Nephron (organoid): ENCODE results near the gene EARS2.

Experiments
- H3K27ac Mint-ChIP-seq, 3 experiments: 2 replicates each; pipeline ENCODE4 v1.8.0; 2020; ENCODE audit warnings: mixed read lengths in 3 of 3, mild to moderate bottlenecking in 2 of 3, moderate library complexity in 1 of 3
- H3K27me3 Mint-ChIP-seq: 2 replicates; pipeline ENCODE4 v1.8.0; 2021; ENCODE audit warnings: low read depth, mild to moderate bottlenecking, moderate library complexity, mixed read lengths
- H3K36me3 Mint-ChIP-seq: 2 replicates; pipeline ENCODE4 v1.8.0; 2020; ENCODE audit warnings: low read depth, mixed read lengths
- H3K4me1 Mint-ChIP-seq: 2 replicates; pipeline ENCODE4 v1.8.0; 2020; ENCODE audit warnings: mixed read lengths
- H3K4me3 Mint-ChIP-seq, 3 experiments: 2 replicates each; pipeline ENCODE4 v1.8.0; 2020; ENCODE audit warnings: mild to moderate bottlenecking in 3 of 3, mixed read lengths in 3 of 3, moderate library complexity in 2 of 3
- H3K9me3 Mint-ChIP-seq: 2 replicates; pipeline ENCODE4 v1.8.0; 2020; ENCODE audit warnings: mixed read lengths
- CTCF ChIP-seq, 3 experiments: fragments of 200-600 bp; sonication (generic); IDR thresholded peaks; one replicate each; pipeline ENCODE4 v1.5.0; 2021; ENCODE audit warnings: antibody characterized with exemption in 3 of 3; ENCODE audit not compliant: unreplicated experiment in 3 of 3

EARS2 gene

GRCh38 chr16:23535901-23536300 is 21.2 kb downstream of the EARS2 start:
- H3K27me3 Mint-ChIP-seq = no peaks in the 10 kb centered on the region
- peaks cover 24% of the 10 kb centered on the region for H3K36me3 Mint-ChIP-seq
- H3K4me1 Mint-ChIP-seq = no peaks in the 10 kb centered on the region
- H3K9me3 Mint-ChIP-seq = no peaks in the 10 kb centered on the region
- H3K4me3 Mint-ChIP-seq = no peak overlapping the region
- no peak overlapping the region for H3K27ac Mint-ChIP-seq
- no peak for TF ChIP-seq CTCF (IDR thresholded peaks at IDR 0.05; ENCODE audit: unreplicated experiment in 3 of 3)

GRCh38 chr16:23534868-23535860 is 22.0 kb downstream of the EARS2 start:
- Mint-ChIP-seq H3K4me3 (no peak overlapping the region), H3K4me1 (no peaks in the 10 kb centered on the region), H3K27me3 (no peaks in the 10 kb centered on the region), H3K36me3 (peaks cover 24% of the 10 kb centered on the region), H3K27ac (no peak overlapping the region), H3K9me3 (no peaks in the 10 kb centered on the region)
- TF ChIP-seq CTCF (IDR thresholded peaks at IDR 0.05; ENCODE audit: unreplicated experiment in 3 of 3) = no peak

GRCh38 chr16:23532448-23532847 is 24.7 kb downstream of the EARS2 start:
- TF ChIP-seq CTCF (IDR thresholded peaks at IDR 0.05; ENCODE audit: unreplicated experiment in 3 of 3) = no peak
- Mint-ChIP-seq H3K36me3 (peaks cover 27% of the 10 kb centered on the region), H3K4me1 (no peaks in the 10 kb centered on the region), H3K27me3 (no peaks in the 10 kb centered on the region), H3K4me3 (no peak overlapping the region), H3K27ac (no peak overlapping the region), H3K9me3 (no peaks in the 10 kb centered on the region)

- TF ChIP-seq CTCF (IDR thresholded peaks at IDR 0.05; ENCODE audit: unreplicated experiment in 3 of 3) = no peak
- H3K4me3 Mint-ChIP-seq = no peak overlapping the region
- no peaks in the 10 kb centered on the region for H3K27me3 Mint-ChIP-seq
- H3K9me3 Mint-ChIP-seq = no peaks in the 10 kb centered on the region
- H3K27ac Mint-ChIP-seq = no peak overlapping the region
- peaks cover 35% of the 10 kb centered on the region for H3K36me3 Mint-ChIP-seq
- no peaks in the 10 kb centered on the region for H3K4me1 Mint-ChIP-seq
Observed at GRCh38 chr16:23530062-23530461, 27.1 kb downstream of the EARS2 start.

- no peak for TF ChIP-seq CTCF (IDR thresholded peaks at IDR 0.05; ENCODE audit: unreplicated experiment in 3 of 3)
- H3K27me3 Mint-ChIP-seq = no peaks in the 10 kb centered on the region
Observed at GRCh38 chr16:23528644-23529310, 28.4 kb downstream of the EARS2 start.

More at GRCh38 chr16:23528644-23529310, 28.4 kb downstream of the EARS2 start:
- Mint-ChIP-seq H3K4me3 (no peak overlapping the region), H3K9me3 (no peaks in the 10 kb centered on the region), H3K27ac (peak overlapping the region; percentile 93 to 95 (median 94)), H3K4me1 (no peaks in the 10 kb centered on the region), H3K36me3 (peaks cover 40% of the 10 kb centered on the region)
